ENCODE results near the gene ASXL2.

Gene ASXL2

DNA sequence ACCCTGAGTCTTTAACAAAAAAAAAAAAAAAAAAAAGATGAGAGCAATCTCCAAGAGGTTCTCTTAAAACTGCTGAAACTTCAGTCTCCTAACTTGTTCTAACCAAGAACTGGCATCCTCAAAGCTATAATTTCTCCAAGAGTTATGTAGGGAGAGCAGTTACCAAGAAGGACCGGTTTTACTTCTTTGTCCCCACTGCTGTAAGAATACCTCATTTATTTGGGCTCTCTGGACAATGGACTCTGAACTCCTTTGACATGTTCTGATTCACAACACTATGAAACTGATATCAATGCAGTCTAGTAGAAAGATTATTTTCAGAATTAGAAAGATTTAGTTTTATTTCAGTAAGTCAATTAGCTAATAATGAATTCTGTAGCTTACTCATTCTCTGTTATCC, 120.4 kb downstream of the ASXL2 start:
- Histone ChIP-seq H3K4me3 (ENCODE audit: severe bottlenecking) (no peak overlapping the region), H3K27ac (ENCODE audit: poor library complexity, severe bottlenecking) (no peak overlapping the region), H3K27me3 (ENCODE audit: insufficient read depth, poor library complexity, severe bottlenecking) (no peaks in the 10 kb centered on the region), H3K4me1 (ENCODE audit: insufficient read depth, poor library complexity, severe bottlenecking) (no peaks in the 10 kb centered on the region), H3K36me3 (ENCODE audit: low read depth) (peaks cover 67% of the 10 kb centered on the region), H3K9me3 (ENCODE audit: severe bottlenecking) (no peaks in the 10 kb centered on the region)
- no peak for ATAC-seq (ENCODE audit: low read depth)
- DNase-seq (ENCODE audit: low spot score): no peak
- TF ChIP-seq, protein P1, sequence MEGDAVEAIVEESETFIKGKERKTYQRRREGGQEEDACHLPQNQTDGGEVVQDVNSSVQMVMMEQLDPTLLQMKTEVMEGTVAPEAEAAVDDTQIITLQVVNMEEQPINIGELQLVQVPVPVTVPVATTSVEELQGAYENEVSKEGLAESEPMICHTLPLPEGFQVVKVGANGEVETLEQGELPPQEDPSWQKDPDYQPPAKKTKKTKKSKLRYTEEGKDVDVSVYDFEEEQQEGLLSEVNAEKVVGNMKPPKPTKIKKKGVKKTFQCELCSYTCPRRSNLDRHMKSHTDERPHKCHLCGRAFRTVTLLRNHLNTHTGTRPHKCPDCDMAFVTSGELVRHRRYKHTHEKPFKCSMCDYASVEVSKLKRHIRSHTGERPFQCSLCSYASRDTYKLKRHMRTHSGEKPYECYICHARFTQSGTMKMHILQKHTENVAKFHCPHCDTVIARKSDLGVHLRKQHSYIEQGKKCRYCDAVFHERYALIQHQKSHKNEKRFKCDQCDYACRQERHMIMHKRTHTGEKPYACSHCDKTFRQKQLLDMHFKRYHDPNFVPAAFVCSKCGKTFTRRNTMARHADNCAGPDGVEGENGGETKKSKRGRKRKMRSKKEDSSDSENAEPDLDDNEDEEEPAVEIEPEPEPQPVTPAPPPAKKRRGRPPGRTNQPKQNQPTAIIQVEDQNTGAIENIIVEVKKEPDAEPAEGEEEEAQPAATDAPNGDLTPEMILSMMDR (IDR thresholded peaks at IDR 0.05; ENCODE audit: poor library complexity, severe bottlenecking): no peak

DNA sequence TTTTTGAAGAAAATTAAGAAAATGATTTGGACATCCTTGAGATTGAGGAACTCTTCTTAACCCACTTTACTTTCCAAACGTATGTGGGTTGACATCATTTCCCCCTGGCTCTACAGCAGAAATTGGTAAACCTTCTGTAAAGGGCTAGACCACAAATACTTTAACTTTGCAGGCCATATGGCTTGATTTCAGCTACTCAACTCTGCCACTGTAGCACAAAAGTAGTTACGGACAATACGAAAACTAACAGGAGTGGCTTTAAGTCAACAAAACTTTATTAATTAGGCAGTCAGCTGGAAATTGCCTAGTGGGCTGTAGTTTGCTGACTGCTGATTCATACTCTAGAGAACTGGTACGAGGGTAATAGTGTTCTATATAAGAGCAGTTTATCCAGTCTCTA, 121.8 kb downstream of the ASXL2 start:
- H3K27me3 ChIP-seq (ENCODE audit: insufficient read depth, poor library complexity, severe bottlenecking): no peaks in the 10 kb centered on the region
- no peak for ATAC-seq (ENCODE audit: low read depth)
- peaks cover 77% of the 10 kb centered on the region for H3K36me3 ChIP-seq (ENCODE audit: low read depth)
- no peak overlapping the region for H3K27ac ChIP-seq (ENCODE audit: poor library complexity, severe bottlenecking)
- TF ChIP-seq, protein P1 (IDR thresholded peaks at IDR 0.05; ENCODE audit: poor library complexity, severe bottlenecking): no peak
- DNase-seq (ENCODE audit: low spot score): no peak
- no peaks in the 10 kb centered on the region for H3K4me1 ChIP-seq (ENCODE audit: insufficient read depth, poor library complexity, severe bottlenecking)
- H3K9me3 ChIP-seq (ENCODE audit: severe bottlenecking): no peaks in the 10 kb centered on the region
- no peak overlapping the region for H3K4me3 ChIP-seq (ENCODE audit: severe bottlenecking)

DNA sequence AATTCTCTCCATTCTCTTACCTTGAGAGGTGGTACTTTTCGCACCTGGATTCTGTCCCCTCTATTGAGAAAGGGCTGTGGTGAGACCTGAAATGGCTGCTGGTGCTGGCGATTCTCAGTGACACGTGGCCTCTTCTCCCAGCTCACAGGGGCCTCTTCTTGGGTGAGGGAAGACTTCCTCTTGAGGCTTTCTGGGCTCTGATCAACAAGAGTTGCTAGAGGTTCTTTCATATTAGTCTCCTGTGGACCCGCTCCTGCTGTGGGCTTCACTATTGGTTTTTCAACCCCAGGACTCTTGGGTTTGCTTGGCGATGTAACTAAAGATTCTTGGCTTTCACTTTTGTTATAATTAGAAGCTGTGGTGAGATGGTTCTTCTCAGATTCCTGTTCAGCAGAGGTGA, 128.6 kb downstream of the ASXL2 start:
- no peak overlapping the region for H3K27ac ChIP-seq (ENCODE audit: poor library complexity, severe bottlenecking)
- no peak for DNase-seq (ENCODE audit: low spot score)
- ATAC-seq (ENCODE audit: low read depth): no peak
- no peak overlapping the region for H3K4me3 ChIP-seq (ENCODE audit: severe bottlenecking)
- peaks cover 80% of the 10 kb centered on the region for H3K36me3 ChIP-seq (ENCODE audit: low read depth)
- no peaks in the 10 kb centered on the region for H3K27me3 ChIP-seq (ENCODE audit: insufficient read depth, poor library complexity, severe bottlenecking)
- no peaks in the 10 kb centered on the region for H3K4me1 ChIP-seq (ENCODE audit: insufficient read depth, poor library complexity, severe bottlenecking)
- H3K9me3 ChIP-seq (ENCODE audit: severe bottlenecking): no peaks in the 10 kb centered on the region
- TF ChIP-seq, protein P1 (IDR thresholded peaks at IDR 0.05; ENCODE audit: poor library complexity, severe bottlenecking): no peak

DNA sequence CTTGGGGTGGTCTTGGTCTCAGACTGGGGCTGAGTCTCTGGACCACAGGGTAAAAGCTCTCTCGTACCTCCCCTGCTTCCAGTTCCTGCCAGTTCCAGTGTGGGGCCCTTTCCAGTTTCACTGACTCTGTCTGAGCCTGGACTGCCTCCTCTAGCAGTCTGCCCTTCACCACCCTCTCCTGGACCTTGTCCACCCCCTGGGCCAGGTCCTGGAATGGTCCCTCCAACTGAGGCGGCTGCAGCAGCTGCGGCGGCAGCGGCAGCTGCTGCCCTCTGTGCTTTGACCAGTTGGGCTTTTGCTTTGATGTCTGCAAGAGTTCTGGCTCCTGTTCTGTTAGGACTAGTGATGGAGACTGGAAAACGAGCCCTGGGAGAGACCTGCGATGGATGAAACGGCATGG, 134.2 kb downstream of the ASXL2 start:
- no peaks in the 10 kb centered on the region for H3K27me3 ChIP-seq (ENCODE audit: insufficient read depth, poor library complexity, severe bottlenecking)
- TF ChIP-seq, protein P1 (IDR thresholded peaks at IDR 0.05; ENCODE audit: poor library complexity, severe bottlenecking): no peak
- no peak for DNase-seq (ENCODE audit: low spot score)
- H3K27ac ChIP-seq (ENCODE audit: poor library complexity, severe bottlenecking): no peak overlapping the region
- H3K36me3 ChIP-seq (ENCODE audit: low read depth): peaks cover 34% of the 10 kb centered on the region
- H3K9me3 ChIP-seq (ENCODE audit: severe bottlenecking): no peaks in the 10 kb centered on the region
- H3K4me1 ChIP-seq (ENCODE audit: insufficient read depth, poor library complexity, severe bottlenecking): no peaks in the 10 kb centered on the region
- no peak overlapping the region for H3K4me3 ChIP-seq (ENCODE audit: severe bottlenecking)
- no peak for ATAC-seq (ENCODE audit: low read depth)

DNA sequence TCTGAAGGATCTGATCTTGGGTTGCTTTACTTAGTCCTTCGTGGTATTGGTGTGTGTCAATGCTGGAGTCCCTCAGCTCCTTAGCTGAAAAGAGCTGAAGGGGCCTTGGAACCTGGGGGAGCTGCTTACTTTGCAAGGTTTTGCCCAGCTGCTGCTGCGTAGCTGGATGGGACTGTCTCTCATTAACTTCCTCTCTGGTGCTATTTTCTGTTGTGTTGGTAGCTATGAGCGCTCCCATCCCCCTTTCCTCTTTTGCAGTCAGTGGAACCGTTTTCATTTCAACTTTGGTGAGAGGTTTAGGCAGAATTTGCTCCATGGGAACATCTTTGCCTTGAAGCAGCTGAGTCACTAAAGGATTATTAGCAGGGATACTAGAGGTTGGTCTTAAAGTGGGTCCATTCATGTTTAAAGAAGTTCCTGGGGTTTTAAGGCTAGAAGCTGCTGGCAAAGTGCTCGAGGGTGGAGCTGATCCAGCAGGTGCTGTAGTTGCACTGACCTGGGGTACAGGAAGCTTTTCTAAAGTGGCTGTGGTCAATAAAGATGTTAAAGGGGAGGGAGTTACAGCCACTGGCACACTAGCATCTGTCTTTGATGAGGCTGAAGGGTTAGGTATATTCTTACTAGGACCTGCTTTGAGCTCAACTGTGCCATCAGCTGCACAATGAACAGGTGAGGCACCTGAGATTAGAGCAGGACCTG, 135.0 kb downstream of the ASXL2 start:
- H3K27me3 ChIP-seq (ENCODE audit: insufficient read depth, poor library complexity, severe bottlenecking): no peaks in the 10 kb centered on the region
- no peaks in the 10 kb centered on the region for H3K9me3 ChIP-seq (ENCODE audit: severe bottlenecking)
- H3K4me3 ChIP-seq (ENCODE audit: severe bottlenecking): no peak overlapping the region
- no peak overlapping the region for H3K27ac ChIP-seq (ENCODE audit: poor library complexity, severe bottlenecking)
- TF ChIP-seq, protein P1 (IDR thresholded peaks at IDR 0.05; ENCODE audit: poor library complexity, severe bottlenecking): no peak
- H3K36me3 ChIP-seq (ENCODE audit: low read depth): peaks cover 27% of the 10 kb centered on the region
- ATAC-seq (ENCODE audit: low read depth) (no peak), DNase-seq (ENCODE audit: low spot score) (no peak)
- no peaks in the 10 kb centered on the region for H3K4me1 ChIP-seq (ENCODE audit: insufficient read depth, poor library complexity, severe bottlenecking)
